Measurements from ENCODE around the gene SPG7.

Gene SPG7

DNA sequence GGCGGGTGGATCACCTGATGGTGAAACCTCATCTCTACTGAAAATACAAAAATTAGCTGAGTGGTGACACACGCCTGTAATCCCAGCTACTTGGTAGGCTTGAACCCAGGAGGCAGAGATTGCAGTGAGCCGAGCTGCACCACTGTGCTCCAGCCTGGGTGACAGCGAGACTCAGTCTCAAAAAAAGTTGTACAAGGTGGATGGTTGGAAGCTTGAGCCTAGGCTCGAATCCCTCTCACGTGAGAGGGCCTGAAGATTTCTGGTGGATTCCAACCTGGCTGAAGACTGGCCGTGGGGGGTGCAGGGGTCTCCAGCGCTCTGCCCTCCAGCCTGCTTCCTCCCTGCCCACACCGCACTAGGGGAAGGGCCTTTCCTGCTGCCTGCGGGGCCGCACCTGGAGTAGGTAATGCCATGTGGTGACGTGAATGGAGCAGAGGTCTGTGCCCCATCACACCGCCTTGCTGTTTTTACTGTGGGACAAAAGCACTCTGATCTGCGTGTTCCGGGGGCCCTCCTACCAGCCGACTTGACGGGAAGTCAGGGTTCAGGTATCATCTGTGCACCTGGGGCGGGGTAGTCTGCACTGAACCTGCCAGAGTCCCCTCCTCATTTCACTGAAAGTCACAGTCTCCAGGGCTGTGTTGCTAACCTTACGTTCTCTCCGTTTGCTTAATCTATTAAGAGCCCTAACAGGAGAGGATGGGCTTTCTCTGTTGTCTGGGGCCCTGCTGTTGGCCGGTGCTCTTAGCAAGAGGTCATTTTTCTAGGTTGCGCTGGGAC lies 56.5 kb downstream of the SPG7 start:
- H3K27me3 ChIP-seq, result no peaks in the 10 kb centered on the region
- DNase-seq, result no peak
- peaks cover 43% of the 10 kb centered on the region for H3K36me3 ChIP-seq
- no peak overlapping the region; the same call in none of the 2 replicates for H3K4me3 ChIP-seq (ENCODE audit: low read depth, low read length)
- H3K9me3 ChIP-seq, result no peaks in the 10 kb centered on the region
- H3K4me1 ChIP-seq, result peaks cover 16% of the 10 kb centered on the region
- TF ChIP-seq, protein P1, sequence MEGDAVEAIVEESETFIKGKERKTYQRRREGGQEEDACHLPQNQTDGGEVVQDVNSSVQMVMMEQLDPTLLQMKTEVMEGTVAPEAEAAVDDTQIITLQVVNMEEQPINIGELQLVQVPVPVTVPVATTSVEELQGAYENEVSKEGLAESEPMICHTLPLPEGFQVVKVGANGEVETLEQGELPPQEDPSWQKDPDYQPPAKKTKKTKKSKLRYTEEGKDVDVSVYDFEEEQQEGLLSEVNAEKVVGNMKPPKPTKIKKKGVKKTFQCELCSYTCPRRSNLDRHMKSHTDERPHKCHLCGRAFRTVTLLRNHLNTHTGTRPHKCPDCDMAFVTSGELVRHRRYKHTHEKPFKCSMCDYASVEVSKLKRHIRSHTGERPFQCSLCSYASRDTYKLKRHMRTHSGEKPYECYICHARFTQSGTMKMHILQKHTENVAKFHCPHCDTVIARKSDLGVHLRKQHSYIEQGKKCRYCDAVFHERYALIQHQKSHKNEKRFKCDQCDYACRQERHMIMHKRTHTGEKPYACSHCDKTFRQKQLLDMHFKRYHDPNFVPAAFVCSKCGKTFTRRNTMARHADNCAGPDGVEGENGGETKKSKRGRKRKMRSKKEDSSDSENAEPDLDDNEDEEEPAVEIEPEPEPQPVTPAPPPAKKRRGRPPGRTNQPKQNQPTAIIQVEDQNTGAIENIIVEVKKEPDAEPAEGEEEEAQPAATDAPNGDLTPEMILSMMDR (IDR thresholded peaks at IDR 0.05; ENCODE audit: low read depth, low read length), result no peak

DNA sequence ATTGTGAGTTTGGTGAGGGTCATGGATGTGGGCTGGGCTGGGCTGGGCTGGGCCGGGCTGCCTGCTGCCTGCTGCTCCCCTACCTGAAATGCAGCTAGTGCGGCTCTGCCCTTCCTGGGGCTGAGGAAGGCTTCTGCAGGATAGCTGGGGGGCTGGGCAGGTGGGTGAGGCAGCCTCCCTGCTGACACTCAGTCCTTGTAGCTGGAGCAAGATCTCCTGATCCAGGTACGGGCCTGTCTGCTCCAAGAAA lies 57.0 kb downstream of the SPG7 start:
- peak overlapping the region; percentile 34 for H3K4me3 ChIP-seq (ENCODE audit: low read depth, low read length)
- H3K4me1 ChIP-seq, result peaks cover 16% of the 10 kb centered on the region
- H3K36me3 ChIP-seq, result peaks cover 43% of the 10 kb centered on the region
- H3K9me3 ChIP-seq, result no peaks in the 10 kb centered on the region
- no peak for DNase-seq
- no peaks in the 10 kb centered on the region for H3K27me3 ChIP-seq
- TF ChIP-seq, protein P1 (IDR thresholded peaks at IDR 0.05; ENCODE audit: low read depth, low read length), result no peak

DNA sequence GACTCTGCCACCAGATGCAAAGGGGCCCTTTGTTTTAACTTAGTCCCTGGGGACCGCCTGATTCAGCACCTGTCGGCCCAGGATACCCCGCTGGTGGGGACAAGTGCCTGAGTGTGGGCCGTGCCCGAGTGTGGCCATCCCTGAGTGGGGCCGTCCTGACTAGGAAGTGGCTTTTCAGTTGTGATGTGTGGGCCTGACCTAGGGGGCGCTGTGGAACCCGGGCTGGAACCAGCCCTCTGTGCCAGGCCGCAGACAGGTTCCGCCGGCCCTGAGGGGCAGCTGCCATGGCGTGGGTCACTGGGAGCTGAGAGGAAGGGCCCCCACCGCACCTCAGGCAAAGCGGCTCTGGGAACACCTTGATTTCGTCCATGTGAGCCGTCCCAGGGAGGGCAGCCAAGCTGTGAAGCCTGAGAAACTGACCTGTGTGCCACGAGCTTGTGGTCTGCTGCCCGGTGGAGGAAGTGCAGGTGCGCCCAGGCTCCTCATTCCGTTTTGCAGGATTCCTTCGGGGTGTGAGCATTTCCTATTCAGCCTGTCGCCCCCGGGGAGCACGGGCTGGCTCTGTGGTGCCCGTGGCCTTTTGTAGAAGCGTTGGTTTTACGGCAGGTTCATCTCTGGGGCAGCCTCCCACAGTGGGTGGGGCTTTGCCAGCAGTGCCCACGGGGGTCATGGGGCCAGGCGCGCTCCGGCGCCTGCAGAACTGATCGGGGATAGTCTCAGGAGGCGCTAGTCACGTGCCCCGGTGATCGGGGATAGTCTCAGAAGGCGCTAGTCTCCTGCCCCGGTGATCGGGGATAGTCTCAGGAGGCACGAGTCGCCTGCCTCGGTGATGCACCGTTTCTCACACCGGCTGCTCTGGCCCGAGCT lies 57.5 kb downstream of the SPG7 start:
- TF ChIP-seq, protein P1 (IDR thresholded peaks at IDR 0.05; ENCODE audit: low read depth, low read length), result peak; percentile 59
- H3K4me3 ChIP-seq (ENCODE audit: low read depth, low read length), result peak overlapping the region; percentile 34
- no peaks in the 10 kb centered on the region for H3K9me3 ChIP-seq
- DNase-seq, result peak; percentile 70
- H3K4me1 ChIP-seq, result peaks cover 16% of the 10 kb centered on the region
- H3K36me3 ChIP-seq, result peaks cover 42% of the 10 kb centered on the region
- H3K27me3 ChIP-seq, result no peaks in the 10 kb centered on the region

DNA sequence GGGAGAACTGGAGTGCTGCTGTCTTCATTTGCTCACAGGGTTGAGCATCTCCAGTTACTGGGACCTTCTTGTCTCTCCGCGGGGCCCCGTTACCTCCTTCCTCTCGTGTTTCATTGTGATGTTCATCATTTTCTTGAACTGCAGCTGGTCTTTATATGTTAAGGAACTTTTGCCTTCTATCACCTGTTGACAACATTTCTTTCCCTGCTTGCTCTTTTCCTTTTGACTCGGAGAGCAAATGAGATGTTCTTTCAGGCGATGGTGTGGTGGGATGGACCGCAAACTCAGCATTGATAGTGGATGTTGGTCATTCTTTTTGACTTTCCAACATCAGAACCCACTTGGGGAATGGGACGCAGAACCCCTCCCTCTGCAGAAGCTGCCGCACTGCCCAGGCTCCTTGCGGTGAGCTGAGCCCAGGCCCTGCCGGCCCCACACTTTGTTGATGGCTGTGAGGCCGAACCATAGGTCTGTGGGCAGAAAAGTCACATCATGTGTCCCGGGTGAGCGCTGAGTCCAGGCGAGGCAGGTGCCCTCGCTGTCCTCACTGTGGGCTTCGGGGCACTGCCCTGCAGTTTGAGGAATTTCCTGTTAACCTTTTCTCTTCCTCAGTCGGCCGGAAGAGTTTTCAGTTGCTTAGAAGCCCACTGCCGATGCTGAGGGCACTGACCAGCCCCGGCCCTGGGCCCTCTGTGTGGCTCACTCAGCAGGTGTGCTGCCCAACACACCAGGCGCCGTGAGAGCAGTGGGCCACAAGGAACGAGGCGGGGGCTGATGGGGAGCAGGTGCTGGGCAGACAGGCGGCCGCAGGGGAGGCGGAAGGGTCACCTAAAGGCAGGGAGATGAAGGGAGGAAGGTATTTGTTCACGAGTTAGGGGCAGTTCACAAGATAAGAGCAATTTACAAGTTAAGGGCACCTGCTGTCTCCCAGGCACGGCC lies 59.7 kb downstream of the SPG7 start:
- no peaks in the 10 kb centered on the region for H3K27me3 ChIP-seq
- peaks cover 20% of the 10 kb centered on the region for H3K36me3 ChIP-seq
- TF ChIP-seq, protein P1 (IDR thresholded peaks at IDR 0.05; ENCODE audit: low read depth, low read length), result no peak
- peaks cover 17% of the 10 kb centered on the region for H3K4me1 ChIP-seq
- H3K4me3 ChIP-seq (ENCODE audit: low read depth, low read length), result no peak overlapping the region
- no peaks in the 10 kb centered on the region for H3K9me3 ChIP-seq
- no peak for DNase-seq

DNA sequence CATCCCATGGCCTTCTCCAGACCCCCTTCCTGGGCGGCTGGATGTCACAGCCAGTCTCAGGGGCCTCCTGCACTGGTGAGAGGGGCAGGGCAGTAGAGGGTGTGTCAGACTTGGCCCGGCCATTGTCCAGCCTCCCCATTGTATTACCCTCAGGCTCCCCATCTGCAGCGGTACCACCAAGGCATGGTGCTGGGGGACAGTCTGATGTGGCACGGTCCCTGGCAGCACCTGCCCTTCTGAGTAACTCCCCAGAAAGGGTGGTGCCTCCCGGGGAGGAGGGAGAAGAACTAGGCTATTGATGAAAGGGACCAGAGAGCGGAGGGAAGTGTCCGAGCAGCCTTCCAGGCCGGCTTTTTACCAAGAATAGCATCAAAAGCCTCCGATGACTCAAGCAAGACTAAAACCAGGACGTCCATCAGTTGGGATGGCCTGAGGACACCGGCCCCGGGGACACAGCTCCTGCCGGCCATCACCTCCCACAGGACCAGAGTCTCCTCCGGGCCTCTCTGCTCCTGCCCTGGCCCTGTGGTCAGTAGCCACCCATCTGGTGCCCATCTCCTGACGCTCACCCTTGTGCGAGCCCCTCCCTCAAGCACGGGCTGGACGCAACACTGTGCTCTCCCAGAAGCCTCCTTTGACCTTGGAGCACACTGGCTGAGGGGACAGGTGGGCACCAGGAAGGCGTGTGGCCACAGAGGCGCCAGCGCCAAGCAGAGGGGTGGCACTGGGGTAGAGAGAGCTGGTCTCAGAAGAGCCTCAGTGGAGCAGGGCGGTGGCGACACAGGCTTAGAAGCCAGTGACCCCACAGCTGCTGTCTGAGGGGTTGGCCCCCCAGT lies 61.5 kb downstream of the SPG7 start:
- no peak overlapping the region for H3K4me3 ChIP-seq (ENCODE audit: low read depth, low read length)
- TF ChIP-seq, protein P1 (IDR thresholded peaks at IDR 0.05; ENCODE audit: low read depth, low read length), result no peak
- peaks cover 2% of the 10 kb centered on the region for H3K36me3 ChIP-seq
- peaks cover 13% of the 10 kb centered on the region for H3K4me1 ChIP-seq
- no peaks in the 10 kb centered on the region for H3K27me3 ChIP-seq
- peak; percentile 7 for DNase-seq
- H3K9me3 ChIP-seq, result no peaks in the 10 kb centered on the region

Measured in BE2C (cell line).